ENCODE measurements around the gene PSMD12.
A peak's percentile ranks its signal among the peaks of the same experiment; 100 is the strongest.

- TF ChIP-seq EP300 (IDR thresholded peaks at IDR 0.05; ENCODE audit: borderline replicate concordance) = no peak
- peak; percentile 44; the same call in 1 of the 2 replicates for TF ChIP-seq TAF1 (IDR thresholded peaks at IDR 0.05; ENCODE audit: low read depth)
- TF ChIP-seq CEBPB (IDR thresholded peaks at IDR 0.05) = no peak
- TF ChIP-seq TCF12 (IDR thresholded peaks at IDR 0.05; ENCODE audit: low read depth) = no peak
- TF ChIP-seq FOXM1 (IDR thresholded peaks at IDR 0.05; ENCODE audit: borderline replicate concordance, low read depth) = no peak
- no peak for TF ChIP-seq YY1 (IDR thresholded peaks at IDR 0.05; ENCODE audit: low read depth)
- TF ChIP-seq REST (IDR thresholded peaks at IDR 0.05; ENCODE audit: low read depth) = no peak
- peak; percentile 34 for TF ChIP-seq MAX (IDR thresholded peaks at IDR 0.05)
- no peak for TF ChIP-seq NFIC (IDR thresholded peaks at IDR 0.05)
- no peak for TF ChIP-seq USF1 (IDR thresholded peaks at IDR 0.05)
- TF ChIP-seq CREB1 (IDR thresholded peaks at IDR 0.05; ENCODE audit: low read depth) = no peak
These were observed 10.5 kb upstream of the PSMD12 start, which contains the start of gene PITPNC1 for GRCh38 chr17:67376737-67377487.
